Upper lobe of right lung (tissue), 1 donor: ENCODE measurements around the gene ARF1. TPM values are rescaled to one million over a fixed set of nuclear protein-coding genes. Genes with fewer than 3 reads are reported as not detected.

Experiments used
- ATAC-seq: fragments of 200-7000 bp; cut with Tn5 transposase; one replicate; pipeline ENCODE4 v1.9.1; 2020; ENCODE audit warnings: mild to moderate bottlenecking, moderate library complexity
- DNase-seq: peaks from one replicate; pipeline ENCODE4 v3.0.0-alpha.2; 2020
- H3K27ac ChIP-seq: fragments of 200-600 bp; one replicate; pipeline ENCODE4 v1.8.0; 2022
- H3K27me3 ChIP-seq: fragments of 200-600 bp; one replicate; pipeline ENCODE4 v1.8.0; 2022; ENCODE audit warnings: mild to moderate bottlenecking
- H3K36me3 ChIP-seq: fragments of 200-600 bp; one replicate; pipeline ENCODE4 v1.8.0; 2022
- H3K4me1 ChIP-seq: fragments of 200-600 bp; one replicate; pipeline ENCODE4 v1.8.0; 2022
- H3K4me3 ChIP-seq: fragments of 200-600 bp; one replicate; pipeline ENCODE4 v1.8.0; 2022; ENCODE audit warnings: mild to moderate bottlenecking
- H3K9me3 ChIP-seq: fragments of 200-600 bp; one replicate; pipeline ENCODE4 v1.8.0; 2022
- intact Hi-C: fragments of 100-400 bp; cut with DNase I; formaldehyde crosslinking; loops from one replicate; pipeline ENCODE4 v1.11.0; 2022
- total RNA-seq: library from RNA; stranded (reverse); fragmentation: NEBNext Ultra II Directional; extraction: Animal tissue kit (Norgen Biotek cat#: 25700); gene quantifications from one replicate; pipeline ENCODE4 v1.2.1, GENCODE V29; 2021
- TF ChIP-seq, protein P1 (sequence below): fragments of 200-600 bp; IDR thresholded peaks from one replicate; pipeline ENCODE4 v1.8.0; 2022; ENCODE audit warnings: antibody characterized with exemption
- donor health status: DM: no; HTN: yes; CAD: no; lungs with severe emphysema.

Gene ARF1
- total RNA-seq, 1 donor from 2014 or later: 397 TPM

GRCh38 chr1:228073857-228074545, 8.5 kb upstream of the ARF1 start:
- no peak overlapping the region for H3K4me3 ChIP-seq
- TF ChIP-seq, protein P1, sequence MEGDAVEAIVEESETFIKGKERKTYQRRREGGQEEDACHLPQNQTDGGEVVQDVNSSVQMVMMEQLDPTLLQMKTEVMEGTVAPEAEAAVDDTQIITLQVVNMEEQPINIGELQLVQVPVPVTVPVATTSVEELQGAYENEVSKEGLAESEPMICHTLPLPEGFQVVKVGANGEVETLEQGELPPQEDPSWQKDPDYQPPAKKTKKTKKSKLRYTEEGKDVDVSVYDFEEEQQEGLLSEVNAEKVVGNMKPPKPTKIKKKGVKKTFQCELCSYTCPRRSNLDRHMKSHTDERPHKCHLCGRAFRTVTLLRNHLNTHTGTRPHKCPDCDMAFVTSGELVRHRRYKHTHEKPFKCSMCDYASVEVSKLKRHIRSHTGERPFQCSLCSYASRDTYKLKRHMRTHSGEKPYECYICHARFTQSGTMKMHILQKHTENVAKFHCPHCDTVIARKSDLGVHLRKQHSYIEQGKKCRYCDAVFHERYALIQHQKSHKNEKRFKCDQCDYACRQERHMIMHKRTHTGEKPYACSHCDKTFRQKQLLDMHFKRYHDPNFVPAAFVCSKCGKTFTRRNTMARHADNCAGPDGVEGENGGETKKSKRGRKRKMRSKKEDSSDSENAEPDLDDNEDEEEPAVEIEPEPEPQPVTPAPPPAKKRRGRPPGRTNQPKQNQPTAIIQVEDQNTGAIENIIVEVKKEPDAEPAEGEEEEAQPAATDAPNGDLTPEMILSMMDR: no peak
- H3K36me3 ChIP-seq: no peaks in the 10 kb centered on the region
- no peaks in the 10 kb centered on the region for H3K9me3 ChIP-seq
- intact Hi-C loops: no loop called here
- no peaks in the 10 kb centered on the region for H3K27me3 ChIP-seq
- DNase-seq (peak; percentile 63), ATAC-seq (peak; percentile 39)
- H3K27ac ChIP-seq: no peak overlapping the region
- H3K4me1 ChIP-seq: no peaks in the 10 kb centered on the region

GRCh38 chr1:228074954-228075730, 7.4 kb upstream of the ARF1 start:
- ATAC-seq (no peak), DNase-seq (peak; percentile 61)
- TF ChIP-seq, protein P1: no peak
- H3K27ac ChIP-seq: no peak overlapping the region
- no peaks in the 10 kb centered on the region for H3K9me3 ChIP-seq
- no peaks in the 10 kb centered on the region for H3K36me3 ChIP-seq
- H3K4me1 ChIP-seq: no peaks in the 10 kb centered on the region
- H3K4me3 ChIP-seq: no peak overlapping the region
- no peaks in the 10 kb centered on the region for H3K27me3 ChIP-seq
- intact Hi-C loops: no loop called here

DNA sequence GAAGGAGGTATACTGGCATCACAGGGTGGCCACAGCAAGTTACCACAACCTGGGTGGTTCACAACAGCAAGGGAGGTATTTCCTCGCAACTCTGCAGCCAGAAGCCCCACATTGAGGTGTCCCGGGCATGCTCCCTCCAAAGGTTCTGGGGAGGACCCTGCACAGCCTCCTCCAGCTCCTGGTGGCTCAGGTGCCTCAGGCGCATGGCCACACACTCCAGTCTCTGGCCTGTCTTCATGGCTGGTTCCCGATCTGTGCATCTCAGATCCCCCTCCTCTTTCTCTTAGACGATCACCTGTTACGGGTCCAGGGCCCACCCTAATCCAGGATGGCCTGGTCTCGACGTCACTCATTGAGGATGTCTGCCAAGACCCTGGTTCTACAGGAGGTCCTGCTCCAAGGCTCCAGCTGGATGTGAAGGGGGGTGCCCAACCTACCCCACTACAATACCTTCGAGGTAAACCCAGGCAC, 6.7 kb upstream of the ARF1 start:
- DNase-seq: peak; percentile 29
- no peak overlapping the region for H3K27ac ChIP-seq
- intact Hi-C loops: no loop called here

GRCh38 chr1:228076796-228077430, 5.6 kb upstream of the ARF1 start:
- TF ChIP-seq, protein P1: no peak
- H3K4me3 ChIP-seq: no peak overlapping the region
- peaks cover 10% of the 10 kb centered on the region for H3K4me1 ChIP-seq
- intact Hi-C loops: no loop called here
- H3K36me3 ChIP-seq: no peaks in the 10 kb centered on the region
- no peak for ATAC-seq
- no peaks in the 10 kb centered on the region for H3K9me3 ChIP-seq
- no peaks in the 10 kb centered on the region for H3K27me3 ChIP-seq
- peak; percentile 51 for DNase-seq
- H3K27ac ChIP-seq: no peak overlapping the region

More for the DNA sequence above, 6.7 kb upstream of the ARF1 start:
- Histone ChIP-seq H3K4me1 (peaks cover 2% of the 10 kb centered on the region), H3K36me3 (no peaks in the 10 kb centered on the region), H3K9me3 (no peaks in the 10 kb centered on the region), H3K4me3 (no peak overlapping the region), H3K27me3 (no peaks in the 10 kb centered on the region)
- no peak for ATAC-seq
- TF ChIP-seq, protein P1: no peak

DNA sequence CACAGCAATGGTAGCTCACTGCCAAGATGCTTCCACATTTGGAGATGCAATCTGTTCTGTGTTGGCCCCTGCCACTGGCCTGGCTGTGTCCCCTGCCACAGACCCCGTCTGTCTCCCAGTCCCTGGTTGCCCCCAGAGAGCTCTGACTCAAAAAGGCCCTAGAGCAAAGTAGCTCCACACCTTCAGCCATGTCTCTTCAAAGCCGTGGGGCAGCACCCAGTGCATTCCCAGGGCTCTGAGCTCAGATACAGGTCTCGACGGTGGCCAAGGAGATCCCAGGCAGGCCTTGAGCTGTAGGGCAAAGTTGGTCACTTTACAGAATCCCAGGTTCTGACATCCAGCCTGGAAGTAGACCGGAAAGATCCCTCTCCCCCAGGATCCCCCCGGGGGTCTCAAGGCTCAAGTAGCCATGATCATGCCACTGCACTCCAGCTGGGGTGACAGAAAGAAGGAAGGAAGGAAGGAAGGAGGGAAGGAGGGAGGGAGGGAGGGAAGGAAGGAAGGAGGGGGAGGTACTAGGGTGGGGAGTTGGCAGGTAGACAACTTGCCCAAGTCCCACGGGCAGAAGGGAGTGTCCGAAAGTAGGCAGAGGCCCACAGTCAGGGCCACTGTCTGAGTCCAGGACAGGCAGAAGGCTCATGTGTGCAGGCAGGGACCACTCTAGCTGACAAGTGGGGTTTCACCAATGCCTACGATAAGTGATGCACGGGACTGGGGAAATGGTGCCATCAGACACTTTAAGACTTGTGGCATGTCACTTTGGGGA, 4.8 kb upstream of the ARF1 start:
- Histone ChIP-seq H3K36me3 (no peaks in the 10 kb centered on the region), H3K4me1 (peaks cover 10% of the 10 kb centered on the region), H3K27me3 (no peaks in the 10 kb centered on the region), H3K4me3 (no peak overlapping the region), H3K9me3 (no peaks in the 10 kb centered on the region), H3K27ac (no peak overlapping the region)
- DNase-seq: peak; percentile 54
- no peak for ATAC-seq
- intact Hi-C loops: no loop called here
- TF ChIP-seq, protein P1: no peak
